Right renal cortex interstitium (tissue), 3 donors: ENCODE measurements around the gene RAPGEF5. TPM values are rescaled to one million over a fixed set of nuclear protein-coding genes. Genes with fewer than 3 reads are reported as not detected.

Experiments
- DNase-seq, 3 donors: peaks; one replicate each; pipeline ENCODE4 v3.0.0-alpha.2; 2013; ENCODE audit warnings: low read depth in 3 of 3, low spot score in 2 of 3
- polyA plus RNA-seq, 3 donors: library from polyadenylated mRNA; unstranded; fragments of 120-200 nt; gene quantifications; one replicate each; pipeline ENCODE4 v1.2.1, GENCODE V29; 2013; ENCODE audit not compliant: insufficient read length in 3 of 3

Gene RAPGEF5
- polyA plus RNA-seq, 3 donors: 37.3 to 42.1 (median 38.1) TPM

DNA sequence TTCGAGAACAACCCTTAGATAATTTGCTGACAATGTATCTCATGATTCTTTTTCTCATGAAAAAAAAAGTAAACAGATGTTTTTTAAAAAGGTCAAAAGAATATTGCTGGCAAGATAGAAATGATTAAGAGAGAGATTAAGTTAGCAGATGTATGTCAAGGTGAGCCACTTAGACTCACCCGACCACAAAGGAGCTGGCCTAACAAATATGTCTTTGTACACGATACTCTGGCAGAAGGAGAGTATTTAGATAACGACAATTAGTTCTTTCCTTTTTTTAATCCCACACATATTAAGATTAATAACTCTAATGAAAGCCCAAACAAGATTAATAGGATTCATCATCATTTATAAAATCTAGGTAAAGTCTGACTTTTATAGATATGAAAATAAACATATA is 156.7 kb downstream of the RAPGEF5 start:
- no peak for DNase-seq

DNA sequence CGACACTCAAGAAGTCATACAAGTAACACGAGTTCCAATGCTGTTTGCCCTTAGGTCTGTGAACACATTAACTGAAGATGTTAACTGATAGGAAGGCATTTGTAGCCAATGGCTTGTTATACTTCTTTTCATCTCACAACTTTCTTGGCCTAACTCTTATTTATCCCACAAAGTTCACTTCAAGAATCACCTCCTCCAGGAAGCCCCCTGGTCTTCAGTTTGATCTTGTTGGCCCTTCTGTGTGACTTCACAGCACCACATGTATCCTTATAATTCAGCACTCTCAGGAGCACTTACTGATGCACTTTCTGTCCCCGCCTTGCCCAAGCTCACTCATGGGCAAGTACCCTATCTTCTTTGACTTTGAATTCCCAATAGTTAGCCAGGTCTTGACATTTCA is 159.6 kb downstream of the RAPGEF5 start:
- no peak for DNase-seq

DNA sequence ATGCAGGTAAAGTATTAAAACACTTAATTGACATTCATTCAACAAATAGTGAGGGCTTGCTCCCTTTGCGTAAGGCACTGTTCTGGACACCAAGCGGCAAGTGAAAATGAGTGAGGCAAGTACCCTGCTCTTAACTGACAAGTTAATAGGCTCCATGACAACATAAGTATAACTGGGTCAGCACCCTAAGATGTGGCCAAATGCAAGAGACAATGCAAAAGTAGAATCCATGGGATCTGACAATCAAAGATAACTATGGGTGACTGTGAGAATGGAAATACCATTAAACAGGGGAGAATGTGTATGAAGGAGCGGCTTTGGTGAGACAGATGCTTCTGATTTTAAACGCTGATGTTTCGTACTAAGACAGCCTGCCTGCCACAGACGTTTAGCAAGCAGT is 160.5 kb downstream of the RAPGEF5 start:
- no peak for DNase-seq

DNA sequence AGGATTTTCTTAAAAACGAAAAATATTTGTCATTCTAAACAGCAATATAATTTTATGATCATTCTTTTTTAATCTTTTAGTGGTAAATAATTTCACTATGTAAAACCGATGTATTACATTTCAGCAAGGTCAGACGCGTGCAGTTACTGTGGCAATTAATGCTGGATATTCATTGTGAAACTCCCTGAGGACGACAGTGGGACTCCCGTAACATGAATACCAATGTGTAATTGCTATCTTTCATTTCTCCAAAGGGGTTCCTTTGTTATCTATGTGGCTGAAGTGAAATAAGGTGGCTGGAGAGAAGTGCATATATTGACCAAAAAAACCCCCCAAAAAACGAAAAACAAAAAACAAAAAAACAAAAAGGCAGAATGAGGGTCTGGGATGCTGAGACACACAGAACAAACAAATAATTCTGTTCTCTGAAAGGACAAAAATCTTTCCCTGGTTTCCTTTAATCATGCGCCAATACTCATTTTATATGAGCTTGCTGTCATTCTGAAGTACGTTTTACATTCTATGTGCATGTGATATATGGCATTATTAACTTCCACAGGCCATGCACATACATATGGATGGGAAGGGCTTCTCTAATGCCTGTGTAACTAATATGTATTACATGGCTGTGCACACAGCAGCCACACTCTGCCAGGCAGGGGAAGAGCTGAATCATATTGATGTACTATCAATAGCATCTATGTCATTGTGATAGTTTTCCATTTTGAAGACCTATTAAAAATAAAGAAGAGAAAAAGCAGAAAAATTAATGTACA is 161.4 kb downstream of the RAPGEF5 start:
- DNase-seq: no peak

DNA sequence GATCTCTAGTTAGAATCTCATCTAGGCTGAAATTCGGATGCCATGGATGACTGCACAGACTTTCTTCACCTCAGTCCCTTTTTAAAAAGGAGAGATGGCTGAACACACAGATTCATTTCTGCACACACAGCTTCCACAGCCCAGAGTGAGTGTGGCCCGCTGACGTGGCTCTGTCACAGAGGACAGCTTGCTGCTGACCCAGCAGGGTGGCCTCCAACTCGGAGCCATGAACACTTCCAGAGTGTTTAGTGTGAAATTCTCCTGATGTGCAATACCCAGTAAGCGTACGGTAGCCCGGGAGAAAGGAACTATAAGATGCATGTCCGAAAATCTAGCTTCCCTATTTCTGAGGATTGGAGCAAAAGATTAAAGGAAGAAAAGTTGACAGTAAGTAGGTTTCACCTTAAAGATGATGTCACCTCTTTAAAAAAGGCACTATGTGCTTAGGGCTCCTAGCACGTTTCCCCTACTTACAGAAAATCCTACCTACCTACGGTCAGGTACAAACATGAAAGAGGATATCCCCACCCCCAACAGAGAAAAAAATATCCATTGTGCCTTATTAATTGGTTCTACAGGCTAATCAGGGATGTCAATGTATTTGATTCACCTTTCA is 162.2 kb downstream of the RAPGEF5 start:
- no peak for DNase-seq

DNA sequence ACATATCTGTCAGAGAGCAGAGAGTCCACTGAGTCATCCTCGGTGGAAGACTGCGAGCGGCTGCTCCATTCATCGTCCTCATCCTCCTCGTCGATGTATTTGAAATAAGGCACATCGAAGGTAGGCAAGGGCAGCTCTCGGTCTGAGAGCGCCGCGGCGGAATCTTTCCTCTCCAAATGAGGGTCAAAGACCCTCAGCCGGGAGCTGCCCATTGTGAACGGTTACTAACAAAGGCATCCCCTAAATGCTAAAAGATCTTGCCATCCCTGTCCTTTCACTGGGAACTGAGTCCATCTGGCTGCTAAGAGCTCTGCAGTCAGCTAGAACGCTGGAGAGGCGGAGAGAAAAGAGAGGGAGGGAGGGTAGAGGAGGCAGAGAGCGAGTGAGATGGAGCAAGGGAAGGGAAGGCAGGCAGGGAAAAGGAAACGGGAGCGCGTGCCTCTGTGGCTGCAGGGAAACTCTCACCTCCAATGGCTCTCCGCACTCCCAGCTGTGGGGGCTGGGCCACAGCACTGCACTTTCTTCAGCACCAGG is 163.4 kb downstream of the RAPGEF5 start:
- DNase-seq: peak in 2 of 3 donors; percentile 41 to 45

DNA sequence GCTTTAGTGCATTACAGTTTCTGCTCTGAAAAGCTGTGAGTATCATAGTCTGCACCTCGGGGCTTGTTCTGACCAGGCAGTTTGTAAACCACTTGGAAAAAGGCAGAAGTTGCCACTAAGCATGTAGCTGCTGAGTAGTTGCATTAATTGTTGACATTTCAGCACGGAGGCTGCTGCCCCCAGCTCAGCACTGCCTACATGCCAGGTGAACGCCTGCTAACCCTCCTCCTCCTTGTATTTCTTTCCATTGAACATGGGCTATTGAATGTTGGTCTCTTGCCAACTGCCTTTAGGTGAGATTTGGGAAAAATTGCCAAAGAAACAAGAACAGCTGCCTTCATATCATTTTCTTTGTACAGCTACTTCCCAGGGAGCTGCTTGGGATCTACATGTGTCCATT is 164.2 kb downstream of the RAPGEF5 start:
- DNase-seq: no peak

DNA sequence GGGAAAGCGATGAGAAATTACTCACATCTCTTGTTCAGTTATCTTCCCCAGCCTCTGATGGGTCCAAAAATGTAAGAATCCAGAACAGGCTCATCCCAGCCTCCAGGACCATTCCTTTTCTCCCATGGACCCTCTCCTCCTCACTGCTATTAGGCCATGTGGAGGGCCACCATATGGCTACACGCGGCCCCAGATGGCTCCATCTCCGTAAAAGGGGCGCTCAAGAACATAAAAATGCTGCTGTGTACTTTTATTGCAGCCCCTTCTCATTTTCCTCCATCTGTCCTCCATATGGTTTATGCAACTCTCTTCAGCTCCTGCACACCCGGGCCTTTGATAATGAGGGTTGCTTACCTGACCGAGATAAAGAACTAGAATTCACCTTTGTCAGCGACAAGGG is 166.2 kb downstream of the RAPGEF5 start:
- DNase-seq: no peak

DNA sequence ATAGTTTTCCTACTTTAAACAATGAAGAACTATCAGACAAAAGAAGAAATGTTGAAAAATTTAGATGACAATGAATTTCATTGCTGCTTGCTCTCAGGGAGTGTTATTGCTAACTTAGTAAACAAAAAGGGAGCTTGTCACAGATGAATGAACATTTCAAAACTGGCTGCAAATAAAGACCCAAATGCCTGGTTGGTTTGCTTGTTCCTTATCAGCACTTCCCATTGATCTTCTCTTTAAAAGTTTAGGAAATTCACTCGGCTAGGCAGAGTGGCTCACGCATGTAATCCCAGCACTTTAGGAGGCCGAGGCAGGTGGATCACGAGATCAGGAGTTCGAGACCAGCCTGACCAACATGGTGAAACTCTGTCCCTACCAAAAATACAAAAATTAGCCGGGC is 167.2 kb downstream of the RAPGEF5 start:
- no peak for DNase-seq

DNA sequence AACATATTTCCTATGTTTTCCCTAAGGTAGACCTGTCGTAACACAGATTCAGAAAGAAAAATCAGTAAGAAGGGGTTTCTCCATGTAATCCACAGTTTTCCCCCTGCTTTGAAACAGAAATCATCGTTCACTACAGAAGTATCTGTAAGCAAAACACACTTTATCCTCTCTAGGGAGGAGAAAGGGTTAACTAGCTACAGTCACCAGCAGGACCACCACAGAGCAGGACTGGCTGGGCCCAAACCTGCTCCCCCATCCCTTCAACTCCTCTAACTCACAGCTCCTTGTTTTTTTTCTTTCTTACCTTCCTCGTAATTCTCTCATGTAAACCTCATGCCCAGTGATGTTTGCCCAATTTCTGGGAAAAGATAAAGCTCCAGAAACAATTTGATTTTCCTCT is 167.7 kb downstream of the RAPGEF5 start:
- no peak for DNase-seq

DNA sequence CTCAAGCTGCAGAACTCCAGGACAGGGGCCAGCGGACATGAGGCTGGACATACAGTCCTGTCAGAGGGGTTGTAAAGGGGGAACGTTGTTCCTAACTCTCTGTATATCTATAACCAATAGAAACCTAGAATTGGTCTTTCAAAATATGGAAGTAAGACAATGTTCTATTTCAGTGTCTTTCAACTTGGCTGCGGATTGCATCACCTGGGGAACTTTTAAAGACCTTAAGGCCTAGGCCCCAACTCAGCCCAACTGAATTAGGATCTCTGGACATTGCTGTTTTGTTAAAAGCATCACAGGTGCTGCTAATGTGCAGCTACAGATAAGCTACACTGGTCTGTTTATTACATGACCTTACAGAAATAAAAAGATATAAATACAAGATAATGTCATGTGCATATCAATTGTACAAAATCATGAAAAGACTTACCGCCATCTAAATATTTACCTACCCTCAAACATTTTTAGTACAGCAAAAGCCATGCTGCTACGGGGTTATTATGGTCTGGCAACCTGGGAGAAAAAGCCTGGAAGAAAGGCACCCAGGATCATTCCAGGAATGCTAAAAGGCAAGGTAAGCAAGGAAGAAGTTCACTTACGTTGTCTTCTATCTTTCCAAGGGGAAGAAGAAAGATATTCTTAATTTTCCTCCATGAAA is 169.1 kb downstream of the RAPGEF5 start:
- no peak for DNase-seq

DNA sequence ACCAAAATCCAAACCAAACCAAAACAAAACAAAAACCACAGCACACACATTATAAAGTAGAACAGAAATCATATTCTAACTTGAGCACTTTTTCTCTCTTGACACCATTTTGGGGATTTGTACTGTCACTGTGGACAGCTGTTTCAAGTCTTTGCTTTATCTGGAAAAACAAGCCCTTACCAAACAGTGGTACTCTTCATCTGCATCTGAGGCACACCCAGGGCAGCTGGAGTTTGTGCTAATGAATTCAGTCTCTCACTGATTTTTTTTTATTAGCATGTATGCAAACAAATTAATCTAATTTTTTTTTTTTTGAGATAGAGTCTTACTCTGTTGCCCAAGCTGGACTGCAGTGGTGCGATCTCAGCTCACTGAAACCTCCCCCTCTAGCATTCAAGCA is 171.4 kb downstream of the RAPGEF5 start:
- no peak for DNase-seq

DNA sequence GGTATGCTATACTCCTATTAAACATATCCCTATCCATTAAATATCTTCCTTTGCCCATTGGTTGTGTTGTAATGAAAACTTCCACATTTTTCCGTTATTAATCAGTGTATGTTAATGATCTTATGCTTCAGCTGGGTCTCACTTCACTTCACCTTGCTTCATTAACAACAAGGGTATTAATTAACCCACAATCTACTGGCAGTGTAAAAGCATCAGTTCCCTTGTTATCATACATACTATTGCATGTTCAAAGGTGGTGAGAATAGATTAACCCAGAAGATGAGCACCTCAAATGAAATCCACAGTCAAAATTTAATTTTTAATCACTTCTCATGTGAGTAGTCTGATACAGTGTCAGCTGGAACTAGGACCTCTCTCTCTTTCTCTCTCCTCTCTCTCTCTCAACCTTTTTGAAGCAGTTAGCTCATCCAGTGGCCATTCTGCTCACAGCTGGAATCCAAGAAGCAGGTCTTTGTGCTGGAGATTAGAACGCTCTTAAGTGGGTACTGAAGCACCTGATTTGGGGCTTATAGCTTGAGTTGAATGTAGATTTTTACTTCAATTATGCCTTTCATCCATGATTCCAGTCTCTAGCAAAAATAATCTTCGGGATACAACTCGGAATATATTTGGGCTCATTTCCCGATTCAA is 172.3 kb downstream of the RAPGEF5 start:
- no peak for DNase-seq

DNA sequence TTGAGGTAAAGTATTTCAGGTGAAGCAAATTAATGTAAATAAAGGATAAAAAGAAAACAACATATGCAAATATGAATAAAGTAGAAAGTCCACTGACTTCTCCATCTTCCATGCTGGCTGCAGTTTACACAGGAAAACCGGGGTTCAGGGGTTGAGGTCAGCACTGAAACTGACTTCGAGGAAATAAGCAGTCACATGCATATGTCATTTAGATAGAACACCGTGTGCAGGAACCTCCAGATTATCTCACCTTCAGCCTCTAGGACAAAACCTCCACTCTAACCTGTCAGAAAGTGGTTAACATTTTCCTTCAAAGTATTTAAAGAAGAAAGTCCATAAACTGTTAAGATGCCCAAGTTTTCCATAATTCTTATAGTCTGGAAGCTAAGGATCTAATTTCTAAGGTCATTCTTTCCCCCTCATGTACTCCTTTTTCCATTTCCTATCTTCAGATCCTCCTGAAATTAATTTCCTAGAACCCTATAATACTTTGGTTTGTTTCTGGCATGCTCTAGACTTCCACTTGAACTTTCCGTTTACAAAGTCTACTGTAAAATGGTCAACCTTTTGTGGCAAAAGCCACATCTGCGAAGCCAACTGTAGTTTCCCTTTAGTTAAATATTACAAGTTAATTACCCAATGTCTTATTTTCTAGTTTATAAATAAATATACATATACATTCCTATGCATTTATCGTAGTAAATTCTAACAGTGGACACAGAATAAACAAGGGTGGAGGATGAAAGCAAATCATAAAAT is 173.3 kb downstream of the RAPGEF5 start:
- no peak for DNase-seq

DNA sequence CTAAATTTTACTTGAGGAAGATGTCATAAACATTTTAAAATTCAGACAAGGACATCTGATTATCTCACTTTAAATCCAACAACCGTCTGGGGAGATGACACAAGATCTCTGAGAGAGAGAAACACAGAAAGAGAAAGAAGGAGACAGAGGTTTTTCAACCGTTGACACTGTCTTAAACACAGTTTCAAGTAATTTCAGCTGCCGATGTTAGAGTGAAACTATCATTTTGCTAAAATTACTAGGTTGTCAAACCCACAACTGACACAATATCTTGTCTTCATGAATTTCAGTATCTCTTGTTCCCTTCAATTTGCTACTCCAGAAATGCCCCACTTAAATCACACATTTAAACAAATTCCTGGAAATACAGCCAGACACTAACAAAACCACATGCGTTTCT is 174.8 kb downstream of the RAPGEF5 start:
- DNase-seq: no peak

DNA sequence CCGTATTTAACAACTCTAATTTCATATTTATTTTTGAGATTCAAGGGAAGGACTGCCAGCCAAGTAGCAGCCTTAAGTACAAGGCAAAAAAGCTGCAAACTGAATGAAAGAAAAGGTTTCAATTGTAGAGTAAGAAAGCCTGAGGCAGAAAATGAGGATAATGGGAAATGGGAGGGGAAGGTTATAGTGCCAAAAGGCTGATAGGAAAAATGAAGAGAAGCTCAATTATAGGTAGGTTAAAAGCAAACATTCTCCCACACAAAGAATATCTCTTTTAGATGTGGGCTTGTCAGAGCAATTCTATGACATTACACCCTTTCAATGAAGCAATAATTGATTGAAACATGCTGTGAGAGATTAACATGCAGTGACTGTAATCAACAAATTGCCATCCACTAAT is 175.3 kb downstream of the RAPGEF5 start:
- no peak for DNase-seq

DNA sequence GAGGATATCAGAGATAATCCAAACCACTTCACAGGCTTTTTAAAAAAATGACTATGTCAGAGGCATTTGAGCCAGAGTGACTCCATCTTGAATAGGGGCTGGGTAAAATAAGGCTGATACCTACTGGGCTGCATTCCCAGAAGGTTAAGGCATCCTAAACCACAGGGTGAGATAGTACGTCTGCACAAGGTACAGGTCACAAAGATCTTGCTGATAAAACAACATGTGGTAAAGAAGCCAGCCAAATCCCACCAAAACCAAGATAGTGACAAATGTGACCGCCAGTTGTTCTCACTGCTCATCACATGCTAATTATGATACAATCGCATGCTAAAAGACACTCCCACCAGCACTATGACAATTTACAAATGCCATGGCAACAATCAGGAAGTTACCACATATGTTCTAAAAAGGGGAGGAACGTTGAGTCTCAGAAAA is 177.5 kb downstream of the RAPGEF5 start:
- no peak for DNase-seq

DNA sequence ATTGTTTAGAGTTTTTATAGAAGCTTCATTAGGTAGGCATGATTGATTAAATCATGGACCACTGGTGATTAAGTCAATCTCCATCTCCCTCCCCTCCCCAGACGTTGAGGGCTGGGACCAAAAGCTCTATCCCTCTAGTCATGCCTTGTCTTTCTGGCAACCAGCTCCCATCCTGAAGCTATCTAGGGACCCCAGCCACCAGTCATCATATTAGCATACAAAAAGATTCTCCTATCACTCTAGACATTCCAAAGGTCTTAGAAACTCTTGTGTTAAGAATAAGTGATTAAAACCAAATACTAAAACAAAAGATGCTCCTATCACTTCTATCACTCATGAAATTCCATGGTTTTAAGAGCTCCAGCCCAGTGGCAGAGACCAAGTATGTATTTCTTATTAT is 178.2 kb downstream of the RAPGEF5 start:
- no peak for DNase-seq

DNA sequence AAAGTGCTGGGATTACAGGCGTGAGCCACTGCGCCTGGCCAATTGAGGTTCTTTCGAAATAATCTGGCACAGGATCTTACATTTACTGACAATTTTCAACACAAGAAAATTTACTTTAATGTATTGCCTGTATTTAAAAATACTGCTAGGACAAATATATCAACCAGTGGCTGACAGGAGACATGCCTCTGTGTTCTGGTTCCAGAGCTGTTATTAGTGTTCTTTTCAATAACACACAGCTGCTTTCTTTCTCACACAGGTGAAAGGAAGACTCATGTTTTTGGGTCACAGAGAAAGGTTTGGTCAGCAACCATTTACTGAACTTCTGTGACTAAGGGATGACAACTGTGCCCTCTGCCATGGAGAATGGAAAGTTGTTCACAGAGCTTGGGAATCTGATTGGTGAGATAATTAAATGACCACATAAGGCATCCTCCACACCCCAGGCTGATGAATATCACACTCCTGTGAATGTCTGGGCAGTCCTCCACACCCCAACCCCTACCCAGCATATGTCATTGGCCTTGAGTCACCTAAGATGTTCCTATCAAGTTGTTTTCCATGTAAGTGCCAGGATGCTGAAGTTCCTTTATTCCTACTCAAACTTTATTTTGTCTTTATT is 180.1 kb downstream of the RAPGEF5 start:
- no peak for DNase-seq

DNA sequence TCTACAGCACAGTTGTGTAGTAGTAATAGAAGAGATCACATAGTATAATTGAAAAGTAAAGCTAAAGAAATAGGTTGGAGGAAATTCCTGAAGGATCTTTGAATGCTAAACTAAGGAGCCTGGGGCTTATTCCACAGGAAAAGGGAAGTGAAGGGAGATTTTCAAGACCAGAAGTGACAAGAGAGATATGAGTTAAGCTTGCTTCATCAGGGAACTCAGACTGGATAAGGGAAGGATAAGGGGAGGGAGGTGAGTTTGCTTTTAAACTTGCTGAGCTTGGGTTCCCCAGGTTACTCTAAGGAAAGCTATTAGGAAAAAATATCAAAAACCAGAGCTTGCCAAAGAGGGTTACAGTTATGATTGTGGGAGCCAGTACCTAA is 182.4 kb downstream of the RAPGEF5 start:
- no peak for DNase-seq
